ENCODE data around the gene PRKN.

Gene PRKN

GRCh38 chr6:162184465-162184864, 543.1 kb downstream of the PRKN start:
- no peak for TF ChIP-seq ZFX (IDR thresholded peaks at IDR 0.05)
- no peak overlapping the region for H3K27ac ChIP-seq

- H3K27ac ChIP-seq = no peak overlapping the region
- TF ChIP-seq ZFX (IDR thresholded peaks at IDR 0.05) = no peak
- no peak for TF ChIP-seq CTCF (conservative IDR thresholded peaks at IDR 0.05)
These were observed 545.7 kb downstream of the PRKN start for GRCh38 chr6:162181741-162182401.

GRCh38 chr6:162181111-162181510, 546.5 kb downstream of the PRKN start:
- H3K27ac ChIP-seq = no peak overlapping the region
- TF ChIP-seq ZFX (IDR thresholded peaks at IDR 0.05) (no peak), CTCF (conservative IDR thresholded peaks at IDR 0.05) (no peak)

- H3K27ac ChIP-seq = no peak overlapping the region
- TF ChIP-seq ZFX (IDR thresholded peaks at IDR 0.05) (no peak), CTCF (conservative IDR thresholded peaks at IDR 0.05) (no peak)
These were observed 548.2 kb downstream of the PRKN start for GRCh38 chr6:162179196-162179951.

- TF ChIP-seq ZFX (IDR thresholded peaks at IDR 0.05) (no peak), CTCF (conservative IDR thresholded peaks at IDR 0.05) (no peak)
- H3K27ac ChIP-seq = no peak overlapping the region
These were observed 548.9 kb downstream of the PRKN start for GRCh38 chr6:162178666-162179065.

- no peak overlapping the region for H3K27ac ChIP-seq
- no peak for TF ChIP-seq ZFX (IDR thresholded peaks at IDR 0.05)
- no peak for TF ChIP-seq CTCF (conservative IDR thresholded peaks at IDR 0.05)
These were observed 549.3 kb downstream of the PRKN start for GRCh38 chr6:162178266-162178665.

GRCh38 chr6:162177746-162178145, 549.8 kb downstream of the PRKN start:
- no peak overlapping the region for H3K27ac ChIP-seq
- TF ChIP-seq CTCF (conservative IDR thresholded peaks at IDR 0.05) (no peak; the same call in 1 of the 2 replicates), ZFX (IDR thresholded peaks at IDR 0.05) (no peak)

All from C4-2B (cell line).